Stimulated activated CD4-positive, alpha-beta T cell treated with anti-CD3 and anti-CD28 coated beads, Interleukin-15, amount 100 ng/mL, for 24 hours (primary cell): Measurements from ENCODE around the gene IL23A.
"Not testable (repeated sequence)": the region's sequence is repeated elsewhere in the genome, so short reads cannot be mapped to it uniquely, and the experiment has no call there.

ENCODE experiments used
- DNase-seq: peaks from one replicate; pipeline ENCODE4 v3.0.0-alpha.2; 2020

Gene IL23A

DNA sequence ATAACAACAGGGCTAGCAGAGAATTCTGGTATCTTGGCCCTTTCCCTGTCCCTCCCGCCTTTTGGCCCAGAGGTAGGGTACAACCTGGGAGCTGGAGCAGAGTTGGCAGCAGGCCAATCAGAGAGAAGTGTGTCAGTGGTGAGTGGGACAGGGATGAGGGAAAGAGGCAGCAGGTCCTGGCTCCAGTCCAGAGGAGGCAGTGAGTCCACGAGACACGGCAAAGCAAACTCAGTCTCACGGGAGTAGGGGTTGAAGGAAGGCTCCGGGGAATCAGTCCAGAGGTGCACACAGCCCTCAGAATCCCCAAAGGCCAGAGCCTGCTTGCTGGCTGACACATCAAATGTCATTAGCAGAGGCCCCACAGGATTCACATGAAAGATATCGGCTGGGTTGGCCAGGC is 12.2 kb upstream of the IL23A start:
- DNase-seq = no peak

DNA sequence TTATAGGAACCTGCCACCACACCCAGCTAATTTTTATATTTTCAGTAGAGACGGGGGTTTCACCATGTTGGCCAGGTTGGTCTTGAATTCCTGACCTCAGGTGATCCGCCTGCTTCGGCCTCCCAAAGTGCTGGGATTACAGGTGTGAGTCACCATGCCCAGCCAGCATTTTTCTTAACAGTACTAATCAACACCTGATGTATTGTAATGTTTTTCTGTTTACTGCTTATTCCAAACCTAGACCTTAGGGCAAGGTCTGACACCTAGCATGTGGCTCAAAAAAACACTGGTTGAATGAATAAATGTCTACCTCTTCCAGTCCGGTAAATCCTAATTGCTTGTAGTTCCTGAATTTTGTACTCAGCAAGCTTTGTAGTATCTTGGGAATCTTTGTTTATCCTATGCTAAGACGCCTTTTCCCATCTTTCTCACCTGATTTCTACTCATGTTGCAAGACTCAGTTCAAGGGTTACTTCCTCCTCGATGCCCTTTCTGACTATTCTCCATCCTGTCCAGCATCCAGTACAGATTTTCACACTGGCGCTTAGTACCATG is 7.7 kb upstream of the IL23A start:
- no peak for DNase-seq

GRCh38 chr12:56332512-56333196 is 6.0 kb upstream of the IL23A start:
- no peak for DNase-seq

DNA sequence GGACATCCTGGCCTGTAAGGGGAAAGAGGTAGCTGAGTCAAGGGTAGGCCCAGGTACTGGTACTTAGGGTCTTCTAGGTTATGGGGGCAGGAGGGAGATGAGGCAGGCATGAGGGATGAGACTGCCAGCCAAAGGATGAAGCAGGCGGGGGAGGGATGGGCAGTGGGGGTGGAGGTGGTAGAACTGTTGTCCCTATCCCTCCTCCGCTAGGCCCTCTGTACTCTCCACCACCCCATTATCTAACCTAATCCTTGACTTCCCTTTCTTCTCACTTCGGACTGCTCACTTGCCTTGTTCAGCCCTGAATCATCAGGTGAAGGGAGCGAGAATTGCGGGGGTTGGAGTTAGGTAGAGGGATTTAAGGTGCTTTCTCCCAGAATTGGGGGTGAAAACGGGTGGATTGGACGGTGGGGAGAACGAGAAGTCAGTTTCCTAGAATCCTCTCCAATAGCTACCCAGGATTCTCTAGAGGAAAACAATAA is 5.4 kb upstream of the IL23A start:
- no peak for DNase-seq

- peak; percentile 94 for DNase-seq
These were observed 4.8 kb upstream of the IL23A start, which contains the start of gene PAN2 for GRCh38 chr12:56333679-56334489. Gene PAN2, minus strand, starts transcription at chr12:56334000. Its CDS starts 906 bp downstream, at chr12:56333094.

DNA sequence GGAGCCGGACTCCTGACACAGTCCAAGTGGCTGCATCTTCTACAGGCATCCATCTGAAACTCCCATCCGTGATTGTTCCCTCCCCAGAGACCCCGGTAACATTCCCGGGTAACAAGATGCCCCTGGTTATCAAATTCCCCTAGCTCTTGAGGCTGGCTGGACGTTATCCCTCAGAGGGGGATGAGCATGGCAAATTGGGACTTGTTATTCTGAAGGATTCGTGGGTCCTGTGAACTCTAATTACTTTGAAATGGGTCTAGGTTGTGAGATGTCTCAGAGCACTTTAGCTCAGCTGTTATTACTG is 4.2 kb upstream of the IL23A start:
- DNase-seq = no peak

GRCh38 chr12:56335527-56335926 is 3.2 kb upstream of the IL23A start:
- DNase-seq = not testable (repeated sequence)

DNA sequence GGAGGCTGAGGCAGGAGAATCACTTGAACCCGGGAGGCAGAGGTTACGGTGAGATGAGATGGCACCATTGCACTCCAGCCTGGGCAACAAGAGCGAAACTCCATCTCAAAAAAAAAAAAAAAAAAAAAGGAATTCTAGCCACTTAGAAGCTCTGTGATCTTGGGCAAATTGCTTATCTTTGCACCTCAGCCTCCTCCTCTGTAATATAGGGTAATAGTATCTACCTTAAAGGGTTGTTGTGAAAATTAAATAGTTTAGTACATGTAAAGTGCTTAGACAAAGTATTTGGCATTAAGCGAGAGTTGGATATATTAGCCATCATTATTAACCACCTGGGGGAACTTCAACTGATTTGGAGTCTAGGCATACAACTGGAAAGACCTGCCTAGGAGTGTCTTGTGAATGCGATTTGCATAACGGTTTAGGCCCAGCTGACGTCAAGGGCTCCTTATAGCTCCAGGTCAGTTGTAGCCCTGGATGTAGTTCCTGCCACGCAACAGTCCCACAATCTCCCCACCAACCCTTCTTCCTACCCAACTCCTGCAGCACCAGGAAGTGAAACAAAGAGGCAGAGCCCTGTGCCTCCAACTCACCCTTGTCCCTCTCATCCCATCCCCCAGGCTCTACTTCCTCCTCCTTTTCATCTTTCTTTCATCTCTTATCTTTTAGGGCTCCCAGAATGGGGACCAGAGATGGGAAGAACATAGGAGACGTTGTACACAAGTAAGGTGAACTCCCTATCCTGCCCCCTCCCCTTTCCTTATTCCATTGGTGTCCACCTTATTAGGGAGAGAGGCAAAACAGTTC is 2.1 kb upstream of the IL23A start:
- no peak for DNase-seq

- no peak for DNase-seq
These were observed 882 bp upstream of the IL23A start for GRCh38 chr12:56337753-56338251.

DNA sequence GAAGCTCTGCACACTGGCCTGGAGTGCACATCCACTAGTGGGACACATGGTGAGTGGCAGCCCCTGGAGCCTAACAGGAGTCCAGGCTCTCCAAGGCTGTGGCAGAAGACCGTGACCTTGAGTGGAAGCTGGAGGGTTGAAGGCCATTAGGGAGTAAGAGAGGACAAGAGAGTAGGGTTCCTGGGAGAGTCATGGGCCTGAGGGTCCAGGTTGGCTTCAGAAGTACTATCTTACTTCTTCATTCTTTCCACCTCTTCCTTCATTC is 406 bp downstream of the IL23A start:
- no peak for DNase-seq

GRCh38 chr12:56341616-56342015 is 2.9 kb downstream of the IL23A start:
- DNase-seq = no peak

DNA sequence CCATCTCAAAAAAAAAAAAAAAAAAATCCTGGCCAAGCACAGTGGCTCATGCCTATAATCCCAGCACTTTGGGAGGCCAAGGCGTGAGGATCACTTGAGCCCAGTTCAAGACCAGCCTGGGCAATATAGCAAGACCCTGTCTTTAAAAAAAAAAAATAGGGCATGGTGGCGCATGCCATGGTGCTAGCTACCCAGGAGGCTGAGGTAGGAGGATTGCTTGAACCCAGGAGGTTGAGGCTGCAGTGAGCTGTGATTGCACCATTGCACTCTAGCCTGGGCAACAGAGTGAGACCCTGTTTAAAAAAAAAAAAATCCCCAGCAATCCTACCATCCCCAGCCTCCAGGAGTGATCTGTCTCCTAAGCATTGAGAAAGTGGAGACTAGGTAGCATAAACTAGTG is 3.6 kb downstream of the IL23A start:
- DNase-seq = not testable (repeated sequence)

DNA sequence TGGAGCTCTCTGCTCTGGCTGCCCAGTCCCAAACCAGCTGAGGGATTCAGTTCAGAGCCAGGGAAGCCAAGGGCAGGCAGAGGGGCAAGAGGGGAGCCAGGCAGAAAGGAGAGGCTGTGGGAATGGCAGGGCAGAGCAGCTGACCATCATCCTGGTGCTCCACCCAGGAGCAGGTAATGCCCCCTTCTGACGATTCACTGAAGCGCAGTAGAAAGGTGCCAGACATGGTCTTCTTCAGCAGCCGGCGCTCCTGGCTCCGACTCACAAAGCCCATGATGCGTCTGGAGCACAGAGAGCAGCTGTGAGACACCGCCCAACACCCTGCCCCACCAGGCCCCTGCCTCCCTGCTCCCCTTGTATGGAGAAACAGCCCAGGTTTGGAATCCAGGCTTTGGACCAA is 8.0 kb downstream of the IL23A start:
- peak; percentile 26 for DNase-seq

DNA sequence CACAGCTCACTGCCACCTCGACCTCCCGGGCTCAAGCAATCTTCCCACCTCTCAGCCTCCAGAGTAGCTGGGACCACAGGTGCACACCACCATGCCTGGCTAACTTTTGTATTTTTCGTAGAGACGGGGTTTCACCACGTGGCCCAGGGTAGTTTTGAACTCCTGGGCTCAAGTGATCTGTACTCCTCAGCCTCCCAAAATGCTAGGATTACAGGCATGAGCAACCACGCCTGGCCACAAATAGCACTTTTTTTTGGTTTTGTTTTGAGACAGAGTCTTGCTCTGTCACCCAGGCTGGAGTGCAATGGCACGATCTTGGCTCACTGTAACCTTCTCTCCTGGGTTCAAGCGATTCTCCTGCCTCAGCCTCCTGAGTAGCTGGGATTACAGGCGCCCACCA is 8.6 kb downstream of the IL23A start:
- not testable (repeated sequence) for DNase-seq

DNA sequence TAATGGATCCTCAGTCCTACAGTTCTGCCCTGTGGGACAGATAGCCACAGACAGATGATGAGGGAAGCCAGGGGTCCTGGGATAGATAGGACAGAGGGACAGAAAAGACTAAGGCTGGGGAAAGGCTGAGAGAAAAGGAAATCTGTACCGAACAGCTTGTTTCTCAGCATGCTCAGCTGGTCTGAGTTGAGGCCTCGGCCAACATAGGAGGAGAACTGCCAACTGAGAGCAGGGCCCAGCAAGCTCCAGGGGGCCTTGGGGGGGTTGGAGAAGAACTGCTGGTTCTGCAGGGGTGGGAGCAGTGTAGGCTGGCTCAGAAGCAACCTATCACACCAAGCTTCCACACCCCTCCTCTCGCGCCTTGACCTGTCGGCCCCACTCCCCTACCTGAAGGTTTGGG is 10.1 kb downstream of the IL23A start:
- DNase-seq = no peak

DNA sequence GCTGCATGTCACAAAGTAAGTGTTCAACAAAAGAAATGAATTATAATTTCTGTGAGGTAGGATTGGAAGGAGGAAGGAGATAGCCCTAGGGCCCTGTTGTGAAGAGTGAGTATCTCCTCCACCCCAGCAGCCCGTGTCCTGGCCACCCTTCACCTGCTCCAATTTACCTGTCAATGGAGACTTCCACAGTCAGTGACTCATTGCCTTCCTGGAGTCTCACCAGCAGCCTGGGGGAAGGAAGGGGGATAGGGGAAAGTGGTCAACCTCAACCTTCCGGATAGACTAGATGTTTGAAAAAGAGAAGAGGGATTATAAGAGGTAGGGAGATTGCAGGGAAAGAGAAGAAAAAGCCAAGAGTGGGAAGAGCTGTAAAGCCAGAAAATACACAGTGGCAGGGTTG is 12.0 kb downstream of the IL23A start:
- no peak for DNase-seq

DNA sequence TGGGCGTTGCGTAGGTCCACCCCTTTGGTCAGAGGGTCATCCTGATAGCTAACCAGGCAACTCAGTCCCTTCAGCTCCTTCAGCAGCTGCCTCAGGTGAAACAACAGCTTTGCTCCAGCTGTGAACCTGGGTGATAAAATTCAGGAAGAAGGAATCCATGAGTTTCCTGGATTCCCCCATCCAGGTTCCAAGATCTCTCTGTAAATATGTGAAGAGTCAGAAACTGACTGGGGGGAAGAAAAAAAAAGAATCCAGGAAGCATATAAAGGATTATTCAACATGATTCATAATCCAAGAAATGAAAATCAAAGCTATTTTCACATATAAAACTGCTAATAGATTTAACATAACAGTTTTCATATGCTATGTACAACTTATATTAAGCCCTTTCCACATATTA is 12.6 kb downstream of the IL23A start:
- DNase-seq = no peak

DNA sequence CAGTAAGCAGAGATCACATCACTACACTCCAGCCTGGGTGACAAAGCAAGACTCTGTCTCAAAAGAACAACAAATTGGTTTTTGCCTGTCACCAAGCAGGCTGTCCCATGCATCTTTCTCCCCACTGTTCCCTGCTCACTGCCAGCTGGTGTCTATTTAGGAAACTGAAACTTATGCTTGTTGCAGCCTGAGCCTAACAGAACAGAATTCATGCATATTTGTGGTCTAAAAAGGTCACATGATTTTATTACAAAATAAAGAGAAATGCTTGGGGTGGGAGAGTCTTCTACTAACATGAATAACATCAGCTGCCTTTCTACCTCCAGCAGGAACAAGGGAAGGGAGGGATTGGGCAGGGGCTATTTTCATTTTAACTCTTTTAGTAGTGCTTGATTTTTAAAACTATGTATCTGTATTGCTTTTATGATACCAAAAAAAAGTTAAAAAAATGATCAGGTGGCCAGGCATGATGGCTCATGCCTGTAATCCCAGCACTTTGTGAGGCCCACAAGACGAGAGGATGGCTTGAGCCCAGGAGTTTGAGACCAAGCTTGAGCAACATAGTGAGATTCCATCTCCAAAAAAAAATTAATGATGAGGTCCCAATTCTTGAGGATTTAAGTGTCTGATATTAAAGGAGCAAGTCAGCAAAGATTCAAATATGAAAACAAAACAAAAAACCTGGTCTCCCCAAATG is 20.3 kb downstream of the IL23A start:
- no peak for DNase-seq

GRCh38 chr12:56359851-56360767 is 21.4 kb downstream of the IL23A start, which contains the start of gene STAT2:
Gene STAT2, minus strand, starts transcription at chr12:56360107. Its CDS starts 3,536 bp downstream, at chr12:56356571.
- DNase-seq = peak; percentile 99

DNA sequence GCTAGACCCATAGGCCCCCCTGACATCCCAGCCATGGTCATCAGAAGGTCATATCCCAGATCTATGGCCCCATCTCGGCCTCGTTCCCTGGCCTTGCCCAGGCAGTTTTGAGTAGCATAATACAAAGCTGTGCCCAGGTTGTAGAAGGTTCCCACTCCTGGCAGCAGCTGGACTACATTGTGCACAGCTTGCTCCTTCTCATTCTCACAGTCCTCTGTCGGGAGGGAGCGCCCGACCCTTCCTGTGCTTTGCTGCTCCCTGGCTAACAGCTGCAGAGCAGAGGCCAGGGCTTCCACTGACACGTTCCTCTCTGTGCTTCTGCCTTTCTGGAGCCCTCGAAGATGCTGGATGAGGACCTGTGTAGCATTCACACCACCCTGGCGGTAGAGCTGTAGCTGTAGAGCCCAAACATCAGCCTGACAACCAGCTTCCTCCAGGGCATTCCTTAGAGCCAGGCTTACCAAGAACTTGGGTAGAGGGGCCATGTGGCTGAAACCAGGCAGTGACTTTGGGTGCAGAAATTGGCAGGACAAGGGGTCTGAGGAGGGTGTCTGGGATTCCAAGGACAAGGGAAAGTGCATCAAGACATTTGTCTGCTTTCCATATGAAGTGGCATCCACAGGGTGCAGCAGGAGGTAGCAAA is 22.9 kb downstream of the IL23A start:
- DNase-seq = no peak
